ENCODE data around the gene SH3TC2. TPM values are rescaled to one million over a fixed set of nuclear protein-coding genes. Genes with fewer than 3 reads are reported as not detected.

Gene SH3TC2
- polyA plus RNA-seq, 1 donor (not counting 4 experiments of a cell fraction or from before 2014, with no cell fraction given): 19.0 TPM

GRCh38 chr5:148956477-148957385 is 106.1 kb downstream of the SH3TC2 start:
- H3K27ac ChIP-seq (ENCODE audit: control insufficient read depth, insufficient read depth, low read length): peak overlapping the region; percentile 38
- peak overlapping the region; percentile 43 for H2AFZ ChIP-seq (ENCODE audit: control insufficient read depth, low read length)
- dilution Hi-C loops (cut with MboI; ENCODE audit: extremely low pct_ligation_motif_present, low sequenced_read_pairs): no loop called here
- no peak for TF ChIP-seq EZH2 (IDR thresholded peaks at IDR 0.05; ENCODE audit: low read length)
- no peak for TF ChIP-seq CTCF (optimal IDR thresholded peaks at IDR 0.05 in 1 of 3, IDR thresholded peaks at IDR 0.05 in 1 of 3, conservative IDR thresholded peaks at IDR 0.05 in 1 of 3; ENCODE audit: extremely low read depth in 1 of 3, insufficient read depth in 2 of 3, low read length in 3 of 3)
- peak; percentile 98 for FAIRE-seq
- no peak for DNase-seq (ENCODE audit: low read depth, low spot score)
- H3K4me2 ChIP-seq (ENCODE audit: control insufficient read depth, extremely low read depth, insufficient read depth, low read depth, low read length): peak overlapping the region; percentile 33
- no peaks in the 10 kb centered on the region for H3K9me1 ChIP-seq (ENCODE audit: control insufficient read depth, extremely low read depth, insufficient read depth, low read length)
- H4K20me1 ChIP-seq (ENCODE audit: control insufficient read depth, extremely low read depth, insufficient read depth, low read length): no peaks in the 10 kb centered on the region
- no peaks in the 10 kb centered on the region for H3K79me2 ChIP-seq (ENCODE audit: control insufficient read depth, insufficient read depth, low read length)
- H3K9ac ChIP-seq (ENCODE audit: control insufficient read depth, extremely low read depth, insufficient read depth, low read length): peak overlapping the region; percentile 55
- no peaks in the 10 kb centered on the region for H3K27me3 ChIP-seq (ENCODE audit: control insufficient read depth, extremely low read depth, insufficient read depth, low read length)
- no peaks in the 10 kb centered on the region for H3K36me3 ChIP-seq (ENCODE audit: control insufficient read depth in 2 of 2, extremely low read depth in 1 of 2, insufficient read depth in 2 of 2, low read length in 2 of 2)
- H3K9me3 ChIP-seq (ENCODE audit: control insufficient read depth, low read depth, low read length): no peaks in the 10 kb centered on the region
- no peak overlapping the region for H3K4me3 ChIP-seq (ENCODE audit: control insufficient read depth in 2 of 3, extremely low read depth in 1 of 3, insufficient read depth in 2 of 3, low read depth in 1 of 3, low read length in 3 of 3)
- peaks cover 20% of the 10 kb centered on the region for H3K4me1 ChIP-seq (ENCODE audit: control insufficient read depth, extremely low read depth, insufficient read depth, low read length)

Small RNA genes lying within 50 kb of the gene (small RNA-seq; reads per million reads assigned to genes)
- 0.47 to 15.7 (median 13.8) reads per million in 3 experiments for gene MIR584 (ENCODE audit: insufficient read length in 3 of 3, low read depth in 3 of 3, low replicate concordance in 1 of 3)
- 0 reads per million in 3 experiments for gene RNU6-732P (ENCODE audit: insufficient read length in 3 of 3, low read depth in 3 of 3, low replicate concordance in 1 of 3)

Other genes starting within 250 kb of the SH3TC2 start
- 29.4 to 39.7 TPM (median 36.3 TPM) in 3 replicates for gene ADRB2, start 236.5 kb downstream of the SH3TC2 start, polyA plus RNA-seq
- gene ABLIM3, start 78.4 kb upstream of the SH3TC2 start, polyA plus RNA-seq: 7.9 to 10.4 TPM (median 9.3 TPM) in 3 replicates
- 3.6 to 5.0 TPM (median 4.6 TPM) in 3 replicates for gene AFAP1L1, start 208.8 kb upstream of the SH3TC2 start, polyA plus RNA-seq

Data from keratinocyte (primary cell).